Gastrocnemius medialis (tissue), 4 donors: ENCODE data around the gene IKBIP. TPM values are rescaled to one million over a fixed set of nuclear protein-coding genes. Genes with fewer than 3 reads are reported as not detected.

Source experiments
- ATAC-seq, 2 donors: fragments of 150-250 bp; one replicate each; pipeline ENCODE4 v1.9.1; 2016
- DNase-seq, 2 donors: peaks; one replicate each; pipeline ENCODE4 v3.0.0-alpha.2; 2019
- H3K27ac ChIP-seq, 4 donors: fragments of 200-600 bp; sonication (generic); 1 replicate in 1 of 4; 2 replicates in 3 of 4; pipeline ENCODE4 v1.5.1; 2016 to 2018; ENCODE audit warnings: mild to moderate bottlenecking in 2 of 4, moderate library complexity in 1 of 4
- H3K27me3 ChIP-seq, 3 donors: fragments of 200-600 bp; sonication (generic) in 2 of 3; 1 replicate in 1 of 3; 2 replicates in 2 of 3; pipeline versions ENCODE4 v1.5.1 to v1.6.0; 2016 to 2019; ENCODE audit warnings: mild to moderate bottlenecking in 1 of 3, moderate library complexity in 1 of 3
- H3K36me3 ChIP-seq, 2 donors: fragments of 200-600 bp; sonication (generic) in 1 of 2; one replicate each; pipeline ENCODE4 v1.5.1; 2017 to 2018
- H3K4me1 ChIP-seq, 2 donors: fragments of 200-600 bp; sonication (generic) in 1 of 2; one replicate each; pipeline ENCODE4 v1.5.1; 2016 to 2017; ENCODE audit warnings: mild to moderate bottlenecking in 2 of 2
- H3K4me3 ChIP-seq, 4 donors: fragments of 200-600 bp; sonication (generic) in 3 of 4; 1 replicate in 1 of 4; 2 replicates in 3 of 4; pipeline ENCODE4 v1.5.1; 2016 to 2019; ENCODE audit warnings: mild to moderate bottlenecking in 2 of 4
- H3K9me3 ChIP-seq, 3 donors: fragments of 200-600 bp; sonication (generic) in 2 of 3; 1 replicate in 1 of 3; 2 replicates in 2 of 3; pipeline ENCODE4 v1.5.1; 2016 to 2019
- POLR2A ChIP-seq, 2 donors: fragments of 450-650 bp; IDR thresholded peaks; one replicate each; pipeline ENCODE4 v1.6.1; 2017; ENCODE audit warnings: antibody characterized with exemption in 2 of 2, mild to moderate bottlenecking in 2 of 2, moderate library complexity in 2 of 2
- in situ Hi-C, 4 donors: fragments of 200-750 bp; cut with MboI; loops; one replicate each; pipeline versions ENCODE4 v1.15.0 to v1.8.0; 2017; ENCODE audit warnings: low sequenced_read_pairs in 4 of 4
- intact Hi-C: fragments of 100-400 bp; cut with DNase I; formaldehyde crosslinking; loops from one replicate; pipeline ENCODE4 v1.15.1; 2023; ENCODE audit warnings: low total_unique reads
- total RNA-seq, 4 donors: library from RNA; depleted of rRNA; stranded (reverse); fragments of >200 nt; gene quantifications; one replicate each; pipeline versions ENCODE4 v1.1.0 to v1.2.3, GENCODE V29; 2016
- TF ChIP-seq, protein P1 (sequence below), 5 experiments: fragments of 450-650 bp in 3 of 5; fragments of 200-600 bp in 2 of 5; sonication (generic) in 2 of 5; IDR thresholded peaks in 4 of 5; conservative IDR thresholded peaks in 1 of 5; 1 replicate in 4 of 5; 2 replicates in 1 of 5; pipeline ENCODE4 v1.5.1; 2016 to 2019; ENCODE audit warnings: antibody characterized with exemption in 5 of 5, mild to moderate bottlenecking in 3 of 5, moderate library complexity in 3 of 5

Gene IKBIP
- total RNA-seq, 4 donors from 2014 or later = 0.78 to 3.7 (median 2.9) TPM

DNA sequence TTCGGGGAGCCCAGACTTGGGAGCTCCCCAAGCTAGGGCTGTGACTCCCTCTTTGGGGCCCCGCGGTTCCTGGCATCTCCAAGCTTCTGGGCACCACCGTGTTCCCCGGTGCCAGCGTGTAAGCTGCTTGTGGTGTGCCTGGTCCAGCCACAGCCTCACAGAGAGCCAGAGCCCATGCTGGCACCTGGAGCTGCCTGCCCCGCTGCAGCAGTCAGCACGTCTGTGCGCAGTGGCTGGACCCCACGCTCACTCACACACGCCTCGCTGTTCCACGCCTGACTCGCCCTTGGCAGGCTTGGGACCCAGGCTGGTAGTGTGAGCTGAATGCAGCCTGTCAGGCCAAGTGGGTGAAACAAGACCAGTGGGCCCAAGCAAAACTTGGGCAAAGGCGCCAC, 35.0 kb upstream of the IKBIP start:
- Histone ChIP-seq H3K9me3 (no peaks in the 10 kb centered on the region), H3K27me3 (no peaks in the 10 kb centered on the region), H3K4me1 (no peaks in the 10 kb centered on the region), H3K27ac (no peak overlapping the region), H3K36me3 (peaks cover 0 to 68% of the 10 kb centered on the region in 2 donors), H3K4me3 (no peak overlapping the region)
- ATAC-seq (no peak), DNase-seq (no peak)
- in situ Hi-C loops = loop anchor here in 1 of 4 donors (25.0 kb wide), 1 partner anchor 333 kb away; no protein-coding TSS in a partner anchor
- TF ChIP-seq, protein P1, sequence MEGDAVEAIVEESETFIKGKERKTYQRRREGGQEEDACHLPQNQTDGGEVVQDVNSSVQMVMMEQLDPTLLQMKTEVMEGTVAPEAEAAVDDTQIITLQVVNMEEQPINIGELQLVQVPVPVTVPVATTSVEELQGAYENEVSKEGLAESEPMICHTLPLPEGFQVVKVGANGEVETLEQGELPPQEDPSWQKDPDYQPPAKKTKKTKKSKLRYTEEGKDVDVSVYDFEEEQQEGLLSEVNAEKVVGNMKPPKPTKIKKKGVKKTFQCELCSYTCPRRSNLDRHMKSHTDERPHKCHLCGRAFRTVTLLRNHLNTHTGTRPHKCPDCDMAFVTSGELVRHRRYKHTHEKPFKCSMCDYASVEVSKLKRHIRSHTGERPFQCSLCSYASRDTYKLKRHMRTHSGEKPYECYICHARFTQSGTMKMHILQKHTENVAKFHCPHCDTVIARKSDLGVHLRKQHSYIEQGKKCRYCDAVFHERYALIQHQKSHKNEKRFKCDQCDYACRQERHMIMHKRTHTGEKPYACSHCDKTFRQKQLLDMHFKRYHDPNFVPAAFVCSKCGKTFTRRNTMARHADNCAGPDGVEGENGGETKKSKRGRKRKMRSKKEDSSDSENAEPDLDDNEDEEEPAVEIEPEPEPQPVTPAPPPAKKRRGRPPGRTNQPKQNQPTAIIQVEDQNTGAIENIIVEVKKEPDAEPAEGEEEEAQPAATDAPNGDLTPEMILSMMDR (IDR thresholded peaks at IDR 0.05 in 4 of 5, conservative IDR thresholded peaks at IDR 0.05 in 1 of 5) = no peak
- no peak for TF ChIP-seq POLR2A (IDR thresholded peaks at IDR 0.05)
- intact Hi-C loops = no loop called here

DNA sequence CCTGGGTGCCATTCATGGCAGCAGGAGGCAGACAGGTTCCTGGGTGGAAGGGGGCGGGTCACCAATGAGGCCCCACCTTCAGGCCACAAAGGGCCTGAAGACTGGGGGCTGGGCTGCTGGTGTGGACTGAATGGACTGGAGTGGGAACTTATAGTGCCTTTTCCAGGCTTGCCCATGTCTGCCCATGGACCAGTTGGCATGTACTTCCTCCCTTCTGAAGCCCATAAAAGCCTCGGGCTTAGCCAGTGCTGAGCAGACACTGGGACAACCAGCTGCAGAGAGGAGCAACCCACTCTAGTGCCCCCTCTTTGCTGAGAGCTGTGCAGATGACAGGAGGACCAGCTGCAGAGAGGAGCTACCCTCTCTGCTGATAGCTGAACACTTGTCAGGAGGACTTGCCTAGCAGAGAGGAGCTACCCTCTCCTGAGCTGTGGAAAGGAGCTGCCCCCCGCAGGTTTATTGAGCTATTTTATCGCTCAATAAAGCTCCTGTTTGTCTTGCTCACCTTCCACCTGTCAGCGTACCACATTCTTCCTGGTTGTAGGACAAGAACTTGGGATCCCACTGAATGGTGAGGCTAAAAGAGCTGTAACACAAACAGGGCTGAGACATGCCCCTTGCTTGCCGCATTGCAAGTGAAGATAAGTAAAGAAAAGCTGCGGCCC, 34.5 kb upstream of the IKBIP start:
- intact Hi-C loops (no loop called here), in situ Hi-C loops (loop anchor here in 1 of 4 donors (25.0 kb wide), 1 partner anchor 333 kb away; no protein-coding TSS in a partner anchor)
- Histone ChIP-seq H3K27me3 (no peaks in the 10 kb centered on the region), H3K36me3 (peaks cover 0 to 64% of the 10 kb centered on the region in 2 donors), H3K9me3 (no peaks in the 10 kb centered on the region), H3K4me3 (no peak overlapping the region), H3K27ac (no peak overlapping the region), H3K4me1 (no peaks in the 10 kb centered on the region)
- DNase-seq (no peak), ATAC-seq (no peak)
- TF ChIP-seq, protein P1 (IDR thresholded peaks at IDR 0.05 in 4 of 5, conservative IDR thresholded peaks at IDR 0.05 in 1 of 5) = no peak
- no peak for TF ChIP-seq POLR2A (IDR thresholded peaks at IDR 0.05)

DNA sequence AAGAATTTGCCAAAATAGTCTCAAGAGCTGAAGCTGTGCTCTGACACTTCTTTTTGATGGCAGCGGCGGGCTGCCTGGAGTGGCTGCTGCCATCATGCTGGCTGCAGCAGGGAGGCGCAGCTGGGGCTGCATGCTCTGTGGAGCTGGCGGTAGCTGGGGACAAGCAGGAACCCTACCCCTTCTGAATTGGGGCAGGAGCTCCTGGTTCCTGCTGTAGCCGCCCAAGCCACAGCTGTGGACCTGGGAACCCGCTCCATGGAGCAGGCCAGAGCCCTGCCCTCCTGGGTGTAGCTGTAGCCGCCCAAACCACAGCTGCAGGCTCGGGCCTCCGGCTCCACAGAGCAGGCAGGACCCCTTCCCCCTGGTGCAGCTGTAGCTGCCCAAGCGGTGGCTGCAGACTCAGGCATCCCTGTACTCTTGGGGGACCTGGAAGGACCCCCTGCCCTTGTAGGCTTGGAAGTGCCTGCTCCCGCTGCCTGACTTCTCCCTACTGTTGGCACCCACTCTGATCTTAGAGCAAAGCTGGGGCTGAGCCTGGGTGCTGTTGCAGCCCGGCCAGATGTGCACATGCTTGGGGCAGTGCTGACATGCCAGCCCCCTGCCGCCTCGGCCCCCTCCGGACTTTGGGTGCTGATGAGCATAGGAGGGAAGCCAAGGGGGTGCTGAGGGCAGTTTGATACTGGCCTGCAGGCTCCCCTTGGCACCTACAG, 33.8 kb upstream of the IKBIP start:
- H3K27me3 ChIP-seq = no peaks in the 10 kb centered on the region
- intact Hi-C loops = no loop called here
- TF ChIP-seq, protein P1 (IDR thresholded peaks at IDR 0.05 in 4 of 5, conservative IDR thresholded peaks at IDR 0.05 in 1 of 5) = no peak
- TF ChIP-seq POLR2A (IDR thresholded peaks at IDR 0.05) = no peak
- peaks cover 0 to 58% of the 10 kb centered on the region in 2 donors for H3K36me3 ChIP-seq
- no peaks in the 10 kb centered on the region for H3K9me3 ChIP-seq
- no peak overlapping the region for H3K4me3 ChIP-seq
- DNase-seq = no peak
- H3K4me1 ChIP-seq = no peaks in the 10 kb centered on the region
- no peak for ATAC-seq
- no peak overlapping the region for H3K27ac ChIP-seq
- in situ Hi-C loops = loop anchor here in 1 of 4 donors (25.0 kb wide), 1 partner anchor 334 kb away; no protein-coding TSS in a partner anchor

DNA sequence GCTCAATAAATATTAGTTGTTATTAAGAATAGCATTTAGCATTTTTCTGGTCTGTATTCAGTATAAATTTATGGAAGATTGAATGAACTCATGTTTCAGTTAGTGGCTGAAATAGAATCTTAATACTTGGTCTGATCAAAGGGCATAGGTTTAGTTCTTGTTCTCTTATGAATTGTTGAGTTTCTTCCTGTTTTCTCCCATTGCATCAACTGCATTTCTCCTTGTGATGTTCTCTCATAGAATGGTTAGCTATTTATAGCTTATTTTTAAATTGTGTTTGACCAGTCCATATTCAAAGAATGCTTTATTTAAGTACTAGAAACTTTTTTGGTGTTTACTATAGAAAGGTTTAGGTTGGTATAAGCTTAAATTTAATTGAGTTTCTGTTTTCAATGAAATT, 30.3 kb upstream of the IKBIP start:
- in situ Hi-C loops = loop anchor here in 2 of 4 donors (25.0 kb wide), 2 partner anchors 113 to 337 kb away; no protein-coding TSS in a partner anchor
- H3K36me3 ChIP-seq = peaks cover 0 to 32% of the 10 kb centered on the region in 2 donors

More for the DNA sequence above, 30.3 kb upstream of the IKBIP start:
- Histone ChIP-seq H3K9me3 (no peaks in the 10 kb centered on the region), H3K27ac (no peak overlapping the region), H3K4me1 (no peaks in the 10 kb centered on the region), H3K27me3 (no peaks in the 10 kb centered on the region), H3K4me3 (no peak overlapping the region)
- ATAC-seq (no peak), DNase-seq (no peak)
- intact Hi-C loops = no loop called here
- TF ChIP-seq, protein P1 (IDR thresholded peaks at IDR 0.05 in 4 of 5, conservative IDR thresholded peaks at IDR 0.05 in 1 of 5) = no peak
- no peak for TF ChIP-seq POLR2A (IDR thresholded peaks at IDR 0.05)
